K562 (cell line): ENCODE data around the gene SEPTIN1. TPM values are rescaled to one million over a fixed set of nuclear protein-coding genes. Genes with fewer than 3 reads are reported as not detected.

Source experiments
- CTCF ChIP-seq, 3 experiments: IDR thresholded peaks in 2 of 3; conservative IDR thresholded peaks in 1 of 3; 2 replicates each; pipeline ENCODE4 v1.5.1; 2011 to 2012; ENCODE audit warnings: low read length in 3 of 3, mild to moderate bottlenecking in 3 of 3, control low read depth in 2 of 3, improper control_type of control experiment in 1 of 3, inconsistent platforms in 1 of 3, low read depth in 1 of 3, mixed read lengths in 1 of 3, moderate library complexity in 1 of 3; ENCODE audit not compliant: insufficient read depth in 2 of 3
- FOXK2 ChIP-seq, 2 experiments: fragments of 450-650 bp; IDR thresholded peaks in 1 of 2; conservative IDR thresholded peaks in 1 of 2; 2 replicates each; pipeline ENCODE4 v1.6.1; 2016; ENCODE audit warnings: low read depth in 2 of 2, mild to moderate bottlenecking in 1 of 2
- HNRNPH1 ChIP-seq: fragments of 200-400 bp; formaldehyde crosslinking; optimal IDR thresholded peaks from 2 replicates; pipeline ENCODE3; 2017; ENCODE audit warnings: low read depth, mild to moderate bottlenecking, low read length, moderate library complexity
- MAZ ChIP-seq, 2 experiments: fragments of 450-650 bp in 1 of 2; sonication (generic) in 1 of 2; formaldehyde crosslinking; IDR thresholded peaks in 1 of 2; conservative IDR thresholded peaks in 1 of 2; 2 replicates each; pipeline versions ENCODE4 v1.4.0 to v1.5.0; 2020; ENCODE audit warnings: mild to moderate bottlenecking in 1 of 2, missing genetic modification reagents in 1 of 2
- NONO ChIP-seq, 2 experiments: fragments of 200-400 bp in 1 of 2; fragments of 450-650 bp in 1 of 2; formaldehyde crosslinking in 1 of 2; IDR thresholded peaks; 2 replicates each; pipeline ENCODE4 v1.6.1; 2017; ENCODE audit warnings: low read depth in 2 of 2, mild to moderate bottlenecking in 2 of 2, moderate library complexity in 2 of 2, low read length in 1 of 2
- RFX5 ChIP-seq: IDR thresholded peaks from 2 replicates; pipeline ENCODE4 v1.6.1; 2011; ENCODE audit warnings: low read depth, mild to moderate bottlenecking, improper control_type of control experiment, low read length
- RNF219 ChIP-seq: fragments of 250-450 bp; sonication (Bioruptor Pico); IDR thresholded peaks from 2 replicates; pipeline ENCODE4 v1.5.0; 2022; ENCODE audit warnings: mild to moderate bottlenecking
- SAP30 ChIP-seq: fragments of 200-600 bp; sonication (generic); IDR thresholded peaks from 2 replicates; pipeline ENCODE4 v1.6.1; 2012; ENCODE audit warnings: borderline replicate concordance, low read depth, mild to moderate bottlenecking, moderate library complexity, low read length, control low read depth, inconsistent platforms; ENCODE audit not compliant: insufficient read depth, poor library complexity, severe bottlenecking
- SREBF1 ChIP-seq: fragments of 150-350 bp; IDR thresholded peaks from 2 replicates; pipeline ENCODE4 v1.6.1; 2014; ENCODE audit warnings: antibody characterized with exemption, low read depth, low read length, borderline replicate concordance
- VEZF1 ChIP-seq: fragments of 200-800 bp; sonication (Bioruptor generic); IDR thresholded peaks from 2 replicates; pipeline ENCODE4 v1.6.1; 2017; ENCODE audit warnings: missing genetic modification characterization, missing compliant biosample characterization
- ZBTB11 ChIP-seq, 3 experiments: fragments of 200-800 bp in 1 of 3; fragments of 250-450 bp in 1 of 3; fragments of 450-650 bp in 1 of 3; sonication (Bioruptor Pico) in 1 of 3; sonication (Bioruptor generic) in 1 of 3; formaldehyde crosslinking in 1 of 3; IDR thresholded peaks; 2 replicates each; pipeline versions ENCODE4 v1.6.1 to v1.8.0; 2016 to 2022; ENCODE audit warnings: mild to moderate bottlenecking in 2 of 3, missing genetic modification characterization in 2 of 3, missing compliant biosample characterization in 1 of 3, moderate library complexity in 1 of 3
- ZNF639 ChIP-seq, 2 experiments: fragments of 200-800 bp in 1 of 2; sonication (Bioruptor generic) in 1 of 2; sonication (generic) in 1 of 2; formaldehyde crosslinking in 1 of 2; IDR thresholded peaks in 1 of 2; conservative IDR thresholded peaks in 1 of 2; 2 replicates each; pipeline versions ENCODE4 v1.5.0 to v1.6.1; 2016 to 2020; ENCODE audit warnings: missing compliant biosample characterization in 1 of 2, missing genetic modification characterization in 1 of 2, missing genetic modification reagents in 1 of 2
- polyA plus RNA-seq, 8 experiments: library from polyadenylated mRNA; depleted of rRNA in 4 of 8; stranded (reverse) in 5 of 8; unstranded in 3 of 8; fragments of >200 nt; fragmentation: Nextera tagmentation in 2 of 8; fragmentation: Illumina TruSeq in 1 of 8; extraction: Ambion mirVana in 2 of 8; extraction: Trizol in 1 of 8; gene quantifications; 2 replicates each; pipeline versions ENCODE4 v1.2.1 to v1.2.3, GENCODE V29; 2011 to 2014; ENCODE audit warnings: inconsistent platforms in 1 of 8, missing spikeins in 1 of 8
- total RNA-seq, 7 experiments: library from RNA; depleted of rRNA in 6 of 7; stranded (reverse); fragments of >200 nt in 6 of 7; fragmentation: Illumina TruSeq in 2 of 7; extraction: Trizol in 2 of 7; gene quantifications; 2 replicates each; pipeline versions ENCODE4 v1.2.1 to v1.2.3, GENCODE V29; 2011 to 2021; ENCODE audit warnings: low replicate concordance in 1 of 7

Gene SEPTIN1
- total and polyA plus RNA-seq, 9 of the 15 experiments (the other 6 are each of a cell fraction or from before 2014, with no cell fraction given), result 0.23 to 5.6 (median 1.7) TPM; not detected in 1

GRCh38 chr16:30369938-30370455 lies 12.4 kb downstream of the SEPTIN1 start (continued):
- peak; percentile 85 for TF ChIP-seq VEZF1 (CRISPR knock-in tag)
- TF ChIP-seq ZNF639 (CRISPR knock-in tag; conservative IDR thresholded peaks at IDR 0.05 in 1 of 2, IDR thresholded peaks at IDR 0.05 in 1 of 2), result 0 out of 4 replicates have a peak, but pooled peaks of 1 of the 2 experiments have one; percentile 25
- peak in 1 of 2 experiments; percentile 70; a peak in 1 of 4 replicates for TF ChIP-seq MAZ (CRISPR knock-in tag; conservative IDR thresholded peaks at IDR 0.05 in 1 of 2, IDR thresholded peaks at IDR 0.05 in 1 of 2)
- no peak for TF ChIP-seq RNF219 (CRISPR knock-in tag)
- TF ChIP-seq SAP30, result peak; percentile 8
- 0 out of 6 replicates have a peak, but pooled peaks of 1 of the 3 experiments have one; percentile 8 for TF ChIP-seq CTCF (IDR thresholded peaks at IDR 0.05 in 2 of 3, conservative IDR thresholded peaks at IDR 0.05 in 1 of 3; ENCODE audit: insufficient read depth in 2 of 3, low read depth in 1 of 3, low read length in 3 of 3)
- TF ChIP-seq HNRNPH1, result no peak
- TF ChIP-seq FOXK2 (conservative IDR thresholded peaks at IDR 0.05 in 1 of 2, IDR thresholded peaks at IDR 0.05 in 1 of 2; ENCODE audit: low read depth in 2 of 2), result no peak
- no peak for TF ChIP-seq SREBF1
- TF ChIP-seq ZBTB11 (CRISPR knock-in tag; IDR thresholded peaks at IDR 0.05), result 0 out of 6 replicates have a peak, but pooled peaks of 1 of the 3 experiments have one; percentile 15
- 0 out of 4 replicates have a peak, but pooled peaks of 1 of the 2 experiments have one; percentile 44 for TF ChIP-seq NONO (IDR thresholded peaks at IDR 0.05; ENCODE audit: low read depth in 2 of 2, low read length in 1 of 2)
- no peak for TF ChIP-seq RFX5
